GM12878 (cell line): Measurements from ENCODE around the gene PRPF31. TPM values are rescaled to one million over a fixed set of nuclear protein-coding genes. Genes with fewer than 3 reads are reported as not detected.

Experiments used
- ATAC-seq: fragments of 200-7000 bp; cut with Tn5 transposase; 3 replicates; pipeline ENCODE4 v1.9.1; 2020; ENCODE audit warnings: mild to moderate bottlenecking, moderate library complexity
- BruUV-seq: library from RNA; stranded (reverse); fragments of 400-500 nt; replicated peaks from 2 replicates; lab custom pipeline; 2021; lab: Mats Ljungman, UMichigan
- CTCF ChIA-PET: fragments of 300-600 bp; sonication (Branson Sonifier 250); formaldehyde crosslinking; extraction: SDS; loops from one replicate; lab custom pipeline; 2021; ENCODE audit warnings: inconsistent platforms; lab: Yijun Ruan, JAX
- POLR2A ChIA-PET: fragments of 350-600 bp; formaldehyde crosslinking; extraction: SDS; loops from one replicate; lab custom pipeline; 2021; ENCODE audit warnings: inconsistent platforms; lab: Charles Lee
- RAD21 ChIA-PET: fragments of 300-600 bp; sonication (Branson Sonifier 250); formaldehyde crosslinking; loops from one replicate; lab custom pipeline; 2023; ENCODE audit warnings: antibody characterized with exemption; ENCODE audit not compliant: unreplicated experiment; lab: Charles Lee
- SMC1A ChIA-PET: fragments of 300-600 bp; sonication (Branson Sonifier 250); formaldehyde crosslinking; loops from one replicate; lab custom pipeline; 2023; ENCODE audit not compliant: unreplicated experiment, uncharacterized antibody; lab: Charles Lee
- DNase-seq: peaks from one replicate; pipeline ENCODE4 v3.0.0-alpha.2; 2011; ENCODE audit warnings: low read depth, low spot score
- FAIRE-seq: peaks from 3 replicates; lab custom pipeline; 2011; peaks lifted over from hg19 to GRCh38; lab: Jason Lieb, UNC
- H2AFZ ChIP-seq: 2 replicates; pipeline ENCODE4 v1.6.0; 2011; ENCODE audit warnings: low read depth, low read length, control low read depth; ENCODE audit not compliant: control insufficient read depth
- H3K27ac ChIP-seq: 2 replicates; pipeline ENCODE4 v1.5.1; 2011; ENCODE audit warnings: control low read depth; ENCODE audit not compliant: control insufficient read depth, insufficient read depth
- H3K27me3 ChIP-seq, 2 experiments: replicated peaks in 1 of 2; 2 replicates each; pipeline versions ENCODE4 v1.6.0 to v1.6.1; 2011; ENCODE audit warnings: low read length in 1 of 2; ENCODE audit not compliant: control insufficient read depth in 2 of 2, insufficient read depth in 2 of 2
- H3K36me3 ChIP-seq, 2 experiments: 2 replicates each; pipeline ENCODE4 v1.5.1; 2011; ENCODE audit warnings: low read length in 1 of 2; ENCODE audit not compliant: control insufficient read depth in 2 of 2, insufficient read depth in 2 of 2
- H3K4me1 ChIP-seq: 2 replicates; pipeline ENCODE4 v1.6.1; 2011; ENCODE audit warnings: mild to moderate bottlenecking, low read length, moderate library complexity, mixed read lengths; ENCODE audit not compliant: control insufficient read depth, insufficient read depth
- H3K4me2 ChIP-seq: 2 replicates; pipeline ENCODE4 v1.6.0; 2011; ENCODE audit warnings: control low read depth; ENCODE audit not compliant: control insufficient read depth, insufficient read depth
- H3K4me3 ChIP-seq: fragments of 200-600 bp; sonication (generic); 2 replicates; pipeline ENCODE4 v1.5.1; 2016
- H3K79me2 ChIP-seq: 2 replicates; pipeline ENCODE4 v1.6.0; 2011; ENCODE audit warnings: low read length; ENCODE audit not compliant: control insufficient read depth, insufficient read depth
- H3K9ac ChIP-seq: 2 replicates; pipeline ENCODE4 v1.8.0; 2011; ENCODE audit warnings: low read length, control low read depth, mixed read lengths; ENCODE audit not compliant: control insufficient read depth, insufficient read depth
- H3K9me3 ChIP-seq: replicated peaks from 3 replicates; pipeline ENCODE4 v1.5.1; 2011; ENCODE audit warnings: mild to moderate bottlenecking, low read length; ENCODE audit not compliant: control insufficient read depth, insufficient read depth
- H4K20me1 ChIP-seq: 2 replicates; pipeline ENCODE4 v1.6.0; 2011; ENCODE audit not compliant: control insufficient read depth, insufficient read depth
- BCLAF1 ChIP-seq: fragments of 450-650 bp; IDR thresholded peaks from 2 replicates; pipeline ENCODE4 v1.6.1; 2017; ENCODE audit warnings: antibody characterized with exemption, mild to moderate bottlenecking, moderate library complexity
- CBX3 ChIP-seq: fragments of 200-600 bp; sonication (generic); IDR thresholded peaks from 2 replicates; pipeline ENCODE4 v1.6.1; 2016; ENCODE audit warnings: low read depth, borderline replicate concordance
- CREB1 ChIP-seq: IDR thresholded peaks from 2 replicates; pipeline ENCODE4 v1.6.1; 2012; ENCODE audit warnings: low read depth, mild to moderate bottlenecking, inconsistent platforms
- CREM ChIP-seq: IDR thresholded peaks from 2 replicates; pipeline ENCODE4 v1.6.1; 2014; ENCODE audit warnings: antibody characterized with exemption, low read depth
- GABPA ChIP-seq: IDR thresholded peaks from 2 replicates; pipeline ENCODE4 v1.6.1; 2014; ENCODE audit warnings: antibody characterized with exemption, low read depth, mild to moderate bottlenecking, inconsistent platforms
- IRF3 ChIP-seq: fragments of 450-650 bp; IDR thresholded peaks from 2 replicates; pipeline ENCODE4 v1.6.1; 2014; ENCODE audit warnings: mild to moderate bottlenecking
- NBN ChIP-seq: fragments of 450-650 bp; IDR thresholded peaks from 2 replicates; pipeline ENCODE4 v1.6.1; 2016
- NR2C2 ChIP-seq: IDR thresholded peaks from 2 replicates; pipeline ENCODE4 v1.6.1; 2011; ENCODE audit warnings: borderline replicate concordance, low read depth; ENCODE audit not compliant: control insufficient read depth, insufficient read length
- POU2F2 ChIP-seq: IDR thresholded peaks from 3 replicates; pipeline ENCODE4 v1.6.1; 2011; ENCODE audit warnings: low read depth, mild to moderate bottlenecking, low read length, borderline replicate concordance
- RBBP5 ChIP-seq: fragments of 200-600 bp; sonication (generic); conservative IDR thresholded peaks from 2 replicates; pipeline ENCODE4 v1.6.1; 2016
- RELA ChIP-seq: fragments of 450-650 bp; IDR thresholded peaks from 2 replicates; pipeline ENCODE4 v1.8.0; 2014; ENCODE audit warnings: borderline replicate concordance; ENCODE audit not compliant: partially characterized antibody
- RFX5 ChIP-seq: IDR thresholded peaks from 2 replicates; pipeline ENCODE4 v1.6.1; 2011; ENCODE audit warnings: low read depth, low read length, improper control_type of control experiment
- SKIL ChIP-seq: fragments of 450-650 bp; IDR thresholded peaks from 2 replicates; pipeline ENCODE4 v1.6.1; 2017; ENCODE audit warnings: mild to moderate bottlenecking, low read depth, inconsistent platforms; ENCODE audit not compliant: poor library complexity, severe bottlenecking
- SMAD5 ChIP-seq: IDR thresholded peaks from 2 replicates; pipeline ENCODE4 v1.6.1; 2016; ENCODE audit warnings: antibody characterized with exemption, low read depth
- TARDBP ChIP-seq: IDR thresholded peaks from 2 replicates; pipeline ENCODE4 v1.6.1; 2016; ENCODE audit warnings: borderline replicate concordance
- WGBS: methylation state at CpG from one replicate; pipeline ENCODE4 v1.1.6; 2016; ENCODE audit warnings: low lambda C conversion rate; ENCODE audit not compliant: insufficient replicate concordance, insufficient coverage; ENCODE audit errors: missing lambda C conversion rate; 5-methylcytosine and 5-hydroxymethylcytosine counted together
- in situ Hi-C: fragments of 300-500 bp; cut with MboI; formaldehyde crosslinking; loops from 9 replicates; pipeline ENCODE4 v1.14.3; 2018; ENCODE audit warnings: mixed read lengths
- intact Hi-C: fragments of 100-400 bp; cut with micrococcal nuclease; formaldehyde crosslinking; loops from one replicate; pipeline ENCODE4 v1.14.2; 2022; ENCODE audit not compliant: unreplicated experiment
- polyA plus RNA-seq, 11 experiments: library from polyadenylated mRNA; depleted of rRNA in 4 of 11; unstranded in 6 of 11; stranded (reverse) in 5 of 11; fragments of >200 nt; fragmentation: Nextera tagmentation in 4 of 11; fragmentation: Illumina TruSeq in 1 of 11; extraction: Ambion mirVana in 4 of 11; extraction: Trizol in 1 of 11; gene quantifications; 1 replicate in 1 of 11; 2 replicates in 10 of 11; pipeline versions ENCODE4 v1.2.1 to v1.2.3, GENCODE V29; 2011 to 2016; ENCODE audit warnings: inconsistent platforms in 2 of 11, missing spikeins in 2 of 11, low read depth in 1 of 11
- total RNA-seq, 4 experiments: library from RNA; depleted of rRNA in 3 of 4; stranded (reverse); fragments of >200 nt in 3 of 4; fragmentation: Illumina TruSeq in 1 of 4; extraction: Trizol in 1 of 4; gene quantifications; 2 replicates each; pipeline versions ENCODE4 v1.2.1 to v1.2.3, GENCODE V29; 2013 to 2021

Gene PRPF31
- total and polyA plus RNA-seq, 10 of the 15 experiments (the other 5 are each of a cell fraction or from before 2014, with no cell fraction given): 2.7 to 170 (median 69.7) TPM

- ChIA-PET RAD21 (no interaction called here), POLR2A (no interaction called here), CTCF (no interaction called here), SMC1A (no interaction called here)
- H4K20me1 ChIP-seq: peaks cover 4% of the 10 kb centered on the region; the same call in 1 of the 2 replicates
- H3K4me2 ChIP-seq: no peak overlapping the region
- H3K36me3 ChIP-seq: peaks cover 35 to 42% of the 10 kb centered on the region in 2 experiments; a peak in 3 of 4 replicates
- BruUV-seq: no TSS peak
- no peaks in the 10 kb centered on the region; the same call in 1 of the 2 replicates for H3K4me1 ChIP-seq
- TF ChIP-seq CREB1: no peak
- no peak for TF ChIP-seq NBN
- no peak for TF ChIP-seq TARDBP
- no peak for TF ChIP-seq IRF3
- TF ChIP-seq CREM: no peak
- TF ChIP-seq CBX3: no peak
- no peak for TF ChIP-seq SMAD5
- TF ChIP-seq SKIL: no peak
- no peak for TF ChIP-seq GABPA
- no peak for TF ChIP-seq RELA
- TF ChIP-seq RBBP5: no peak
- no peak for TF ChIP-seq RFX5
- TF ChIP-seq NR2C2: no peak
- no peak for TF ChIP-seq POU2F2
- no peak for TF ChIP-seq BCLAF1
- ATAC-seq: no peak
- no peak overlapping the region for H3K9ac ChIP-seq
- in situ Hi-C loops: loop anchor here (25.0 kb wide), 1 partner anchor 1517 kb away; the partner anchor contains the start of gene U2AF2
- FAIRE-seq: no peak
- H3K27ac ChIP-seq: no peak overlapping the region
- no peak overlapping the region for H3K4me3 ChIP-seq
- no peak for DNase-seq
- H2AFZ ChIP-seq: no peak overlapping the region
- H3K27me3 ChIP-seq: no peaks in the 10 kb centered on the region
- no peaks in the 10 kb centered on the region for H3K9me3 ChIP-seq
- intact Hi-C loops: no loop called here
- 93% methylated on average over 28 of the region's 28 CpGs for WGBS
- peaks cover 9% of the 10 kb centered on the region for H3K79me2 ChIP-seq
Observed at GRCh38 chr19:54145541-54146158, 30.1 kb downstream of the PRPF31 start.
